Common myeloid progenitor, CD34-positive (primary cell): Measurements from ENCODE around the gene PTPN1.

ENCODE experiments used
- CTCF ChIA-PET: fragments of 350-600 bp; sonication (Branson Sonifier 250); formaldehyde crosslinking; loops from one replicate; lab custom pipeline; 2021; ENCODE audit warnings: antibody characterized with exemption; lab: Charles Lee
- POLR2A ChIA-PET: fragments of 350-600 bp; sonication (Branson Sonifier 250); formaldehyde crosslinking; loops from one replicate; lab custom pipeline; 2021; ENCODE audit warnings: antibody characterized with exemption; lab: Charles Lee
- DNase-seq, 3 donors: peaks; one replicate each; pipeline versions ENCODE4 v3.0.0 to v3.0.0-alpha.2; 2013
- H3K27ac ChIP-seq, 2 experiments: 1 replicate in 1 of 2; 2 replicates in 1 of 2; pipeline ENCODE4 v1.7.0; 2013; ENCODE audit warnings: inconsistent platforms in 2 of 2, low read length in 2 of 2, mild to moderate bottlenecking in 2 of 2, low read depth in 1 of 2, moderate library complexity in 1 of 2; ENCODE audit not compliant: severe bottlenecking in 2 of 2, insufficient read depth in 1 of 2, poor library complexity in 1 of 2
- H3K27me3 ChIP-seq, 5 experiments: replicated peaks in 2 of 5; 1 replicate in 3 of 5; 2 replicates in 2 of 5; pipeline versions ENCODE4 v1.6.1 to v1.7.0; 2013; ENCODE audit warnings: low read length in 4 of 5, mild to moderate bottlenecking in 2 of 5, moderate library complexity in 2 of 5, inconsistent platforms in 1 of 5; ENCODE audit not compliant: insufficient read depth in 5 of 5, control insufficient read depth in 4 of 5
- H3K36me3 ChIP-seq, 4 experiments: 1 replicate in 2 of 4; 2 replicates in 2 of 4; pipeline versions ENCODE4 v1.6.1 to v1.7.0; 2013; ENCODE audit warnings: low read length in 3 of 4, control low read depth in 1 of 4, mild to moderate bottlenecking in 1 of 4; ENCODE audit not compliant: control insufficient read depth in 4 of 4, insufficient read depth in 4 of 4
- H3K4me1 ChIP-seq, 4 experiments: 1 replicate in 3 of 4; 2 replicates in 1 of 4; pipeline versions ENCODE4 v1.6.1 to v1.7.1; 2013; ENCODE audit warnings: low read length in 3 of 4, mild to moderate bottlenecking in 3 of 4, control low read depth in 1 of 4, inconsistent platforms in 1 of 4, moderate library complexity in 1 of 4; ENCODE audit not compliant: control insufficient read depth in 4 of 4, insufficient read depth in 4 of 4; ENCODE audit errors: control extremely low read depth in 1 of 4
- H3K4me3 ChIP-seq, 7 experiments: 1 replicate in 4 of 7; 2 replicates in 3 of 7; pipeline versions ENCODE4 v1.5.1 to v1.7.0; 2013; ENCODE audit warnings: mild to moderate bottlenecking in 7 of 7, low read length in 6 of 7, moderate library complexity in 6 of 7, inconsistent platforms in 2 of 7, low read depth in 2 of 7, control low read depth in 1 of 7; ENCODE audit not compliant: insufficient read depth in 4 of 7, control insufficient read depth in 1 of 7; ENCODE audit errors: extremely low read depth in 1 of 7
- H3K9me3 ChIP-seq, 5 experiments: 1 replicate in 4 of 5; 2 replicates in 1 of 5; pipeline versions ENCODE4 v1.6.1 to v1.7.1; 2013; ENCODE audit warnings: low read length in 4 of 5, mild to moderate bottlenecking in 2 of 5, inconsistent platforms in 1 of 5, low read depth in 1 of 5, moderate library complexity in 1 of 5; ENCODE audit not compliant: control insufficient read depth in 4 of 5, insufficient read depth in 2 of 5; ENCODE audit errors: control extremely low read depth in 1 of 5
- WGBS: methylation state at CpG from one replicate; pipeline ENCODE4 v1.1.5; 2013; ENCODE audit not compliant: insufficient coverage; 5-methylcytosine and 5-hydroxymethylcytosine counted together

The PTPN1 gene

DNA sequence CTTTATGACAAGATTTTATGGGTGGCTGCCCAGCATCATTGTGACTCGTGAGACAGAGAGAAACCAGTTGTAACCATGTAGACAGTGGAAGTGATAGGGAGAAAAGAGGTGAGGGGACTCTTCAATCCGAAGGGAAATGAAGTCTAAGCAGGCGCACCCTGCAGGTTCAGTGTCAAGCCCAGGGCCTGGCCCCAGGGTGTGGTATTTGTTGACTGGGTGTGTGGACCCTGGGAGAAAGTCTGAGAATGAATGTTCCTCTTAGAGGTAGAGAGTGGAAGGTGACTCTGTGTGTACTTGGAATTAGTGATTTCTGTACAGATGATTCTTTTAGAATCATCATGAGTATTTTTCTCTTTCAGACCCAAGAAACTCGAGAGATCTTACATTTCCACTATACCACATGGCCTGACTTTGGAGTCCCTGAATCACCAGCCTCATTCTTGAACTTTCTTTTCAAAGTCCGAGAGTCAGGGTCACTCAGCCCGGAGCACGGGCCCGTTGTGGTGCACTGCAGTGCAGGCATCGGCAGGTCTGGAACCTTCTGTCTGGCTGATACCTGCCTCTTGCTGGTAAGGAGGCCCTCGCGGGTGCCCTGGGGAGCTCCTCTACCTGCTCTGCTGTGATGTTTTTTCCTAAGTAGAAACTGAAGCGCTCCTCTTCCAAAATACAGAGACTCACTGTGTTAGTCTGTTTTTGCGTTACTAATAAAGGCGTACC is 68.0 kb downstream of the PTPN1 start:
- no peaks in the 10 kb centered on the region for H3K27me3 ChIP-seq
- ChIA-PET POLR2A (no interaction called here), CTCF (interaction anchor here (1.1 to 55.4 kb wide), 12 partner anchors 9 to 393 kb away, joined by 3 to 906 read pairs (median 16); partner anchors contain the start of gene PTPN1)
- H3K36me3 ChIP-seq: peaks cover 16 to 91% (median 72%) of the 10 kb centered on the region in 4 experiments
- H3K4me1 ChIP-seq: peaks cover 0 to 19% (median 7%) of the 10 kb centered on the region in 4 experiments
- DNase-seq: no peak
- 97% methylated on average over 14 of the region's 14 CpGs for WGBS
- no peak overlapping the region for H3K4me3 ChIP-seq
- no peaks in the 10 kb centered on the region for H3K9me3 ChIP-seq
- no peak overlapping the region for H3K27ac ChIP-seq

DNA sequence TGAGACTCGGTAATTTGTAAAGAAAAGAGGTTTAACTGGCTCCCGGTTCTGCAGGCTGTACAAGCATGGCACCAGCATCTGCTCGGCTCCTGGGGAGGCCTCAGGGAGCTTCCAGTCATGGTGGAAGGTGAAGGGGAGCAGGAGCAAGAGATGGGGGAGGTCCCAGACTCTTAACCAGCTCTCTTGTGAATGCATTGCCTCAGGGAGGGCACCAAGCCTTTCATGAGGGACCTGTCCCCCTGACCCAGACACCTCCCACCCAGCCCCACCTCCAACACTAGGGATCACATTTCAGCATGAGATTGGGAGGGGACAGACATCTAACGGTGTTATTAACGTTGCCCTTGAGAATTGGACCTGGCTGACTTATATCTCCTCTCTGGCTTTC is 68.6 kb downstream of the PTPN1 start:
- Histone ChIP-seq H3K9me3 (no peaks in the 10 kb centered on the region), H3K36me3 (peaks cover 20 to 95% (median 78%) of the 10 kb centered on the region in 4 experiments), H3K27me3 (no peaks in the 10 kb centered on the region)

GRCh38 chr20:50579511-50579910 is 69.3 kb downstream of the PTPN1 start:
- Histone ChIP-seq H3K27ac (no peak overlapping the region), H3K4me3 (no peak overlapping the region), H3K27me3 (no peaks in the 10 kb centered on the region), H3K4me1 (peaks cover 0 to 9% (median 0%) of the 10 kb centered on the region in 4 experiments), H3K36me3 (peaks cover 19 to 93% (median 80%) of the 10 kb centered on the region in 4 experiments), H3K9me3 (no peaks in the 10 kb centered on the region)
- DNase-seq: no peak
- ChIA-PET CTCF (interaction anchor here (0.7 to 3.0 kb wide), 25 partner anchors 10 to 421 kb away, joined by 3 to 19 read pairs (median 4); partner anchors contain the start of gene CEBPB), POLR2A (no interaction called here)
- 78% methylated on average over 6 of the region's 10 CpGs for WGBS

More for the DNA sequence above, 68.6 kb downstream of the PTPN1 start:
- DNase-seq: no peak
- POLR2A ChIA-PET: no interaction called here
- WGBS: 77% methylated on average over 5 of the region's 5 CpGs
- H3K4me3 ChIP-seq: no peak overlapping the region
- no peak overlapping the region for H3K27ac ChIP-seq
- H3K4me1 ChIP-seq: peaks cover 0 to 13% (median 3%) of the 10 kb centered on the region in 4 experiments
- CTCF ChIA-PET: interaction anchor here (0.8 to 3.0 kb wide), 15 partner anchors 9 to 402 kb away, joined by 3 to 19 read pairs (median 5); partner anchors contain the start of gene CEBPB

- H3K36me3 ChIP-seq: peaks cover 21 to 91% (median 78%) of the 10 kb centered on the region in 4 experiments
- WGBS: 83% methylated on average over 14 of the region's 17 CpGs
- CTCF ChIA-PET: interaction anchor here (0.7 to 3.0 kb wide), 25 partner anchors 11 to 411 kb away, joined by 3 to 19 read pairs (median 4); partner anchors contain the start of gene CEBPB
- no peak overlapping the region for H3K27ac ChIP-seq
- peak; percentile 29 to 48 (median 46) for DNase-seq
- no peak overlapping the region for H3K4me3 ChIP-seq
- H3K27me3 ChIP-seq: no peaks in the 10 kb centered on the region
- H3K9me3 ChIP-seq: no peaks in the 10 kb centered on the region
- POLR2A ChIA-PET: interaction anchor here (0.6 kb wide), 1 partner anchor 64 kb away, joined by 3 read pairs; no protein-coding TSS in a partner anchor
- H3K4me1 ChIP-seq: peaks cover 0 to 9% (median 0%) of the 10 kb centered on the region in 4 experiments
Observed at GRCh38 chr20:50580016-50580747, 70.0 kb downstream of the PTPN1 start.

DNA sequence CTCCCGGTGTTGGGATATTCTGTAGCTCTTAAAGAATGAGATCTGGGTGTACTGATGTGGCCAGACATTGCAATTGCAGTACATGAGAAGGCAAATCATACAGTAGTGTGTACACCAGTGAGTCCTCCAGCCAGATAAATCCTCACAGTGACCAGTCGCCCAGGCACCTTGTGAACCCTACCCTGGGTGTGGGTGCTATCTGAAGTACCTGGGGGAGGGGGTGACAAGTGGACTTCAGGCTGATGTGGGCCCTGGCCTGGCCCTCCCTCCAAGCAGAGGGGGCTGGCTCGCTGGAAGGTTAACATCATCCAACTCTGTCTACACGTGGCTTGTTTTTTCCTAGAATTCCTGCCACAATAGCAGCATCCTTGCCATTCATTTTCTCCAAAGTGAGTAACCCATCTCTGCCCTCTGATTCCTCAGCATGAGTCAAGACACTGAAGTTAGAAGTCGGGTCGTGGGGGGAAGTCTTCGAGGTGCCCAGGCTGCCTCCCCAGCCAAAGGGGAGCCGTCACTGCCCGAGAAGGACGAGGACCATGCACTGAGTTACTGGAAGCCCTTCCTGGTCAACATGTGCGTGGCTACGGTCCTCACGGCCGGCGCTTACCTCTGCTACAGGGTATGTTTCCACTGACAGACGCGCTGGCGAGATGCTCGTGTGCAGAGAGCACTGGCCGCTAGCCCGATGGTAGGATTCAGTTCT is 70.8 kb downstream of the PTPN1 start:
- Histone ChIP-seq H3K9me3 (no peaks in the 10 kb centered on the region), H3K36me3 (peaks cover 22 to 92% (median 81%) of the 10 kb centered on the region in 4 experiments), H3K27me3 (no peaks in the 10 kb centered on the region), H3K4me1 (peaks cover 0 to 9% (median 0%) of the 10 kb centered on the region in 4 experiments), H3K4me3 (no peak overlapping the region), H3K27ac (no peak overlapping the region)
- ChIA-PET CTCF (interaction anchor here (0.8 to 3.0 kb wide), 8 partner anchors 11 to 411 kb away, joined by 3 to 19 read pairs (median 3); no protein-coding TSS in a partner anchor), POLR2A (interaction anchor here (0.6 kb wide), 1 partner anchor 65 kb away, joined by 3 read pairs; no protein-coding TSS in a partner anchor)
- DNase-seq: no peak
- WGBS: 99% methylated on average over 20 of the region's 21 CpGs

DNA sequence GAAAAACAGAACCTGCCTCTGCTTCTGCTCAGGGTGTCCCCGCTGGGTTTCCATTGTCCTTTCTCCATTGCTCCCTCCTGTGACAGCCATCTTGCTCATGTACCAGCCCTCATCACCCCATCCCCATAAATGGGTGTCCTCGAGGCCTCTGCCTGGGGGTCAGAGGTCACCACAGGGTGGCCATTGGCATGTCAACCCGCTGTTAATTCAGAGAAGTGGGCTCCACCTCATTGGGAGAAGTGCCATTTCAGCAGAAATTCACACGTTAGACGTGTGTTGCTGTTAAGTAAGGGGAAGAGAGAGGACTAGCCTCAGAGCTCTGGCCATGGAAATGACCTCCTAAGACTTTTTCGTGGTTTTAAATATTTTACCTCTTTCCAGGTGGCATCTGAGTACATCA is 71.9 kb downstream of the PTPN1 start:
- Histone ChIP-seq H3K9me3 (no peaks in the 10 kb centered on the region), H3K27ac (no peak overlapping the region), H3K4me3 (no peak overlapping the region), H3K36me3 (peaks cover 22 to 95% (median 84%) of the 10 kb centered on the region in 4 experiments), H3K4me1 (peaks cover 0 to 9% (median 0%) of the 10 kb centered on the region in 4 experiments), H3K27me3 (no peaks in the 10 kb centered on the region)
- 98% methylated on average over 5 of the region's 6 CpGs for WGBS
- ChIA-PET CTCF (interaction anchor here (0.7 to 1.4 kb wide), 3 partner anchors 19 to 80 kb away, joined by 3 read pairs; no protein-coding TSS in a partner anchor), POLR2A (no interaction called here)
- no peak for DNase-seq
